Muscle layer of colon (tissue), 2 donors: ENCODE results near the gene GIPC1.
"Not testable (repeated sequence)": the region's sequence is repeated elsewhere in the genome, so short reads cannot be mapped to it uniquely, and the experiment has no call there.

Experiments used
- H3K27ac ChIP-seq: one replicate; pipeline ENCODE4 v1.7.0; 2013; ENCODE audit warnings: low read depth, mild to moderate bottlenecking, low read length, moderate library complexity
- H3K27me3 ChIP-seq, 2 donors: one replicate each; pipeline ENCODE4 v1.7.0; 2013; ENCODE audit warnings: low read length in 2 of 2, mild to moderate bottlenecking in 2 of 2; ENCODE audit not compliant: insufficient read depth in 2 of 2, control insufficient read depth in 1 of 2
- H3K36me3 ChIP-seq: one replicate; pipeline ENCODE4 v1.7.0; 2013; ENCODE audit warnings: mild to moderate bottlenecking, low read length; ENCODE audit not compliant: insufficient read depth
- H3K4me1 ChIP-seq: one replicate; pipeline ENCODE4 v1.7.0; 2013; ENCODE audit warnings: mild to moderate bottlenecking, low read length; ENCODE audit not compliant: insufficient read depth
- H3K4me3 ChIP-seq, 2 donors: one replicate each; pipeline ENCODE4 v1.7.0; 2013; ENCODE audit warnings: low read length in 2 of 2, low read depth in 1 of 2, mild to moderate bottlenecking in 1 of 2, moderate library complexity in 1 of 2
- H3K9ac ChIP-seq: one replicate; pipeline ENCODE4 v1.7.0; 2013; ENCODE audit warnings: low read length
- H3K9me3 ChIP-seq: one replicate; pipeline ENCODE4 v1.7.0; 2013; ENCODE audit warnings: mild to moderate bottlenecking, low read length
- donor health status: abdominal sarcoma.
- donor health status: Adenocarcinoma of cecum.

The GIPC1 gene

GRCh38 chr19:14516746-14517438 is 21.0 kb upstream of the GIPC1 start:
- peaks cover 34% of the 10 kb centered on the region for H3K36me3 ChIP-seq
- no peaks in the 10 kb centered on the region for H3K27me3 ChIP-seq
- peak overlapping the region; percentile 96 to 97 for H3K4me3 ChIP-seq
- H3K9ac ChIP-seq: peak overlapping the region; percentile 66
- no peaks in the 10 kb centered on the region for H3K9me3 ChIP-seq
- peak overlapping the region; percentile 100 for H3K27ac ChIP-seq
- H3K4me1 ChIP-seq: peaks cover 19% of the 10 kb centered on the region

GRCh38 chr19:14516048-14516534 is 20.2 kb upstream of the GIPC1 start:
- peak overlapping the region; percentile 31 for H3K9ac ChIP-seq
- H3K27ac ChIP-seq: no peak overlapping the region

GRCh38 chr19:14515501-14516047 is 19.6 kb upstream of the GIPC1 start:
- Histone ChIP-seq H3K9me3 (no peaks in the 10 kb centered on the region), H3K36me3 (peaks cover 34% of the 10 kb centered on the region), H3K9ac (peak overlapping the region; percentile 31), H3K4me3 (peak overlapping the region in 1 of 2 donors; percentile 96), H3K27ac (no peak overlapping the region), H3K4me1 (peaks cover 19% of the 10 kb centered on the region), H3K27me3 (no peaks in the 10 kb centered on the region)

More at GRCh38 chr19:14516048-14516534, 20.2 kb upstream of the GIPC1 start:
- Histone ChIP-seq H3K4me3 (peak overlapping the region in 1 of 2 donors; percentile 96), H3K36me3 (peaks cover 34% of the 10 kb centered on the region), H3K27me3 (no peaks in the 10 kb centered on the region), H3K4me1 (peaks cover 19% of the 10 kb centered on the region), H3K9me3 (no peaks in the 10 kb centered on the region)

GRCh38 chr19:14514215-14514863 is 18.4 kb upstream of the GIPC1 start:
- H3K9ac ChIP-seq: no peak overlapping the region

GRCh38 chr19:14512406-14512961 is 16.6 kb upstream of the GIPC1 start:
- Histone ChIP-seq H3K27me3 (no peaks in the 10 kb centered on the region), H3K4me3 (no peak overlapping the region), H3K4me1 (peaks cover 19% of the 10 kb centered on the region), H3K9me3 (no peaks in the 10 kb centered on the region), H3K36me3 (peaks cover 34% of the 10 kb centered on the region), H3K27ac (no peak overlapping the region), H3K9ac (no peak overlapping the region)

More at GRCh38 chr19:14514215-14514863, 18.4 kb upstream of the GIPC1 start:
- H3K4me3 ChIP-seq: no peak overlapping the region
- H3K9me3 ChIP-seq: no peaks in the 10 kb centered on the region
- no peak overlapping the region for H3K27ac ChIP-seq
- H3K36me3 ChIP-seq: peaks cover 34% of the 10 kb centered on the region
- H3K4me1 ChIP-seq: peaks cover 19% of the 10 kb centered on the region
- no peaks in the 10 kb centered on the region for H3K27me3 ChIP-seq

- Histone ChIP-seq H3K4me3 (no peak overlapping the region), H3K9ac (no peak overlapping the region), H3K27me3 (no peaks in the 10 kb centered on the region), H3K4me1 (peaks cover 11% of the 10 kb centered on the region), H3K27ac (no peak overlapping the region), H3K9me3 (no peaks in the 10 kb centered on the region), H3K36me3 (peaks cover 24% of the 10 kb centered on the region)
Measured at GRCh38 chr19:14511229-14511593, 15.3 kb upstream of the GIPC1 start.

GRCh38 chr19:14510311-14511228 is 14.6 kb upstream of the GIPC1 start:
- H3K36me3 ChIP-seq: peaks cover 18% of the 10 kb centered on the region
- no peaks in the 10 kb centered on the region for H3K27me3 ChIP-seq
- no peak overlapping the region for H3K27ac ChIP-seq
- no peaks in the 10 kb centered on the region for H3K9me3 ChIP-seq
- no peak overlapping the region for H3K4me3 ChIP-seq
- H3K9ac ChIP-seq: no peak overlapping the region
- H3K4me1 ChIP-seq: peaks cover 4% of the 10 kb centered on the region

GRCh38 chr19:14507704-14508542 is 12.0 kb upstream of the GIPC1 start:
- Histone ChIP-seq H3K4me1 (no peaks in the 10 kb centered on the region), H3K27ac (no peak overlapping the region), H3K27me3 (no peaks in the 10 kb centered on the region), H3K4me3 (no peak overlapping the region), H3K36me3 (peaks cover 3% of the 10 kb centered on the region), H3K9ac (no peak overlapping the region), H3K9me3 (no peaks in the 10 kb centered on the region)

- Histone ChIP-seq H3K36me3 (no peaks in the 10 kb centered on the region), H3K27ac (no peak overlapping the region), H3K9ac (no peak overlapping the region), H3K4me3 (no peak overlapping the region), H3K4me1 (no peaks in the 10 kb centered on the region), H3K9me3 (no peaks in the 10 kb centered on the region), H3K27me3 (no peaks in the 10 kb centered on the region)
Measured at GRCh38 chr19:14505488-14506239, 9.7 kb upstream of the GIPC1 start.

- H3K36me3 ChIP-seq, H3K27me3 ChIP-seq, H3K4me1 ChIP-seq, H3K27ac ChIP-seq, H3K9me3 ChIP-seq, H3K4me3 ChIP-seq, H3K9ac ChIP-seq: not testable (repeated sequence)
Measured at GRCh38 chr19:14504575-14504974, 8.6 kb upstream of the GIPC1 start.
